Stimulated activated CD8-positive, alpha-beta memory T cell treated with anti-CD3 and anti-CD28 coated beads, Interleukin-4, amount 100 ng/mL, for 4 hours (primary cell): Measurements from ENCODE around the gene CPEB3.
"Not testable (repeated sequence)": the region's sequence is repeated elsewhere in the genome, so short reads cannot be mapped to it uniquely, and the experiment has no call there.

Experiments
- DNase-seq, 2 donors: peaks; one replicate each; pipeline ENCODE4 v3.0.0-alpha.2; 2020; ENCODE audit warnings: low read depth in 2 of 2, low spot score in 1 of 2

Gene CPEB3

DNA sequence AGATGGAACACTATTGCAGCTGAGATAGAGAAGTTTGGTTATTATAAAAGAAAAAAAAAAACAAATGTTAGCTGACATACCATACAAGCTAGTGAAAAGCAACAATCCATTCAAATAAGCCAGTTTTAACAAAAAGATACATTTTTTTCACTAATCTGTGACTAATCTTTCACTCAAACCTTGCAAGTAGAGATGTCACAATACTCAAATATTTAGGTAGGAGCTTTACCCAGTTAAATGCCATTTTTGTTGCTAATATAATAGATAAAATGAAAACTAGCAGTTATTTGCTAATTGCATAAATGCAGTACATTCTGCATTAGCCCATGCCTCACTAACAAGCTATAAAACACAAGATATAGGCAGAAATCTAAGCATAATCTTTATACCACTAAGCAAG lies 243.7 kb downstream of the CPEB3 start:
- DNase-seq: no peak

DNA sequence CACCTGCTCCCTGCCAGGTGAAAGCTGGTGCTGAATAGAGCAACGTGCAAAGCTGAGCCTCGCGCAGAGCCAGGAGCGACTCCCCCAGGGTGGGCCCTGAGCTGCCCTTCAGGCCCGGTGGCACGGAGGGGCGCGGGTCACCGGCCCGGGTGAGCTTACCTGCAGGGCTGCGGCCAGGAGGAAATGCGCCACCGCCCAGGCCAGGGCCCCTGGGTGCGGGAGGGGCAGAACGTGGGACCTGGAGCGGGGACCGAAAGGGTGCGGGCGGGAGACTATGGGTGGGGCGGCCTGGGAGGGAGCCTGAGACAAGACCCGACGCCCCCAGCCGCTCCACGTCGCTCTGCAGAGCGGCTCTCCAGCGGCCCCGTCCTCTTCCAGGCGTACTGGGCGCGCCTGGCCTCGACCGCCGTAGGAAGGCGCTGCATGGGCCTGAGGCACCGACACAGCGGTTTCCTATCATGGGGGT lies 245.2 kb downstream of the CPEB3 start:
- no peak for DNase-seq

DNA sequence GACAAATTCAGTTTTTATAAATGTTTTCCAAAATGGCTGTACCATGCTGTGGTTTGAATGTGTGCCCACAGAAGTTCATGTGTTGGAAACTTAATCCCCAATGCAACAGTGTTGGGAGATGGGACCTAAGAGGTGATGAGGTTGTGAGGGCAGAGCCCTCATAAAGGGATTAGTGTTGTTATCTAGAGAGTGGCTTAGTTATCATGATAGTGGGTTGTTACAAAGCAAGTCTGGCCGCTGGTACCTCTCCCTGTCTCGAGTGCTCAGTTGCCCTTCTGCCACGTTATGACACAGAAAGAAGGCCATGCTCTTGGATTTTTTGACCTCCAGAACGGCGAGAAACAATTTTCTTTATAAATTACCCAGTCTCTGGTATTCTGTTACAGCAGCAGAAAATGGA lies 248.3 kb downstream of the CPEB3 start:
- no peak for DNase-seq

DNA sequence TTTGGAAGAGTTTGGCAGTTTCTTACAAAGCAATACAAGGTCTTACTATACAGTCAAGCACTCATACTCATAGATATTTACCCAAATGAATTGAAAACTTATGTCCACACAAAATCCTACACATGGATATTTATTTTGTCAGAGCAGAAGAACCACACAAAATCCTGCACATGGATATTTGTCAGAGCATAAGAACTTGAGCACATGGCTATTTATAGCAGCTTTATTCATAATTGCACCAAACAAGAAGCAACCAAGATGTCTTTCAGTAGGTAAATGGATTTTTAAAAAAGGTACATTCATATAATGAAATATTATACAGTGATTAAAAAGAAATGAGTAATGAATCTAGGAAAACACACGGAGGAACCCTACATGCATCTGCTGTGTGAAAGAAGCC lies 251.9 kb downstream of the CPEB3 start:
- no peak for DNase-seq

DNA sequence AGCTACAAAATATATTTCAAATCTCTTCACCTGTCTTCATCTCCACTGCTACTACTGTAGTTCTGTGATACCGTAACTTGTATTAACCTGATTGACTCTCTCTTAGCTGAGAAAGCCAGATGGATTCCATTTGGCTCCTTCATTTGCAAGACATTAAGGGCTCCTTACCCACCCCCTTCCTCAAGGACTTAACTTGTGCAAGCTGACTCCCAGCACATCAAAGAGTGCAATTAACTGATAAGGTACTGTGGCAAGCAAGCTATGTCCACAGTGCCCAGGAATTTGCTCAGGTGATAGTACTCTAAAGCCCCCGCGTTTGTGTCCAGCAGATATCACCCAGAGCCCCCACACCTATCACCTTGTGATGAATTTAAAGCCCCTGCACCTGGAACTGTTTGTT lies 257.8 kb downstream of the CPEB3 start:
- not testable (repeated sequence) for DNase-seq

DNA sequence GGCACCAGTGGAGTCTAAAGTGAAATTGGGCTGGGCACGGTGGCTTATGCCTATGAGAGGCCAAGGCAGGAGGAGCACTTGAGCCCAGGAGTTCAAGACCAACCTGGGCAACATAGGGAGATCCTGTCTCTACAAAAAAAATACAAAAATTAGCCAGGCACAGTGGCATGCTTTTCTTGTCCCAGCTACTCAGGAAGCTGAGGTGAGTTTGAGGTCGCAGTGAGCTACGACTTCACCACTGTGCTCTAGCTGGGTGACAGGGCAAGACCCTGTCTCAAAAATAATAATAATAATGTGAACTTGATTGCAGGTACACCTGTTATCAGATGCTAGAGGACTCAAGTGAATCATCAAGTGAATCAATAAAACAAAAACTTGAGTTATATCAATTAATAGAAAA lies 259.3 kb downstream of the CPEB3 start:
- DNase-seq: no peak

DNA sequence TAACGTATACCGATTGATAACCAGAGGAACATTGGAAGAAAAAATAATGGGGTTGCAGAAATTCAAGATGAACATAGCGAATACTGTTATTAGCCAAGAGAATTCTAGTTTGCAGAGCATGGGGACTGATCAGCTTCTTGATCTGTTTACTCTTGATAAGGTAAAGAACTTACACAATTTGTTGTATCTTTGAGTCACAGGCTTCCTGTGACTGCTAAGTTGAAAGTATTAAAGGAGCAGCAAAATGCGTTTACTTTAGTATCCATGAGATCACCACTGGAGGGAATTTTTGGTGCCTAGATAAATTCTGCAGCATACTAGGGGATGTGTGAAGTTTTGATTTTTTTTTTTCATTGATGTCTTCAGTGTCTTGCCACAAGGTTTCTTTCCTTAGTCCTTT lies 263.7 kb downstream of the CPEB3 start:
- no peak for DNase-seq

DNA sequence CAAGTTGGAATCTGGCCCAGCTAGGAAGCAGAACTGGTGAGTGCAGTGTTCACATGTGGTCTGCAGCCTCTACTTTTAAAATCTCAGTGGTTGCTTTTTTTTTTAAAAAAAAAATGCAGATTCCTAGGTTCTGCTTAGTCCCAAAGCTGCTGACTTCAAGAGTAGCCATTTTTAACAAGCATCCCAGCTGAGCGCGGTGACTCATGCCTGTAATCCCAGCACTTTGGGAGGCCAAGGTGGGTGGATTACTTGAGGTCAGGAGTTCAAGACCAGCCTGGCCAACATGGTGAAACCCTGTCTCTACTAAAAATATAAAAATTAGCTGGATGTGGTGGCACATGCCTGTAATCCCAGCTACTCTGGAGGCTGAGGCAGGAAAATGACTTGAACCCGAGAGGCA lies 265.5 kb downstream of the CPEB3 start:
- DNase-seq: not testable (repeated sequence)

DNA sequence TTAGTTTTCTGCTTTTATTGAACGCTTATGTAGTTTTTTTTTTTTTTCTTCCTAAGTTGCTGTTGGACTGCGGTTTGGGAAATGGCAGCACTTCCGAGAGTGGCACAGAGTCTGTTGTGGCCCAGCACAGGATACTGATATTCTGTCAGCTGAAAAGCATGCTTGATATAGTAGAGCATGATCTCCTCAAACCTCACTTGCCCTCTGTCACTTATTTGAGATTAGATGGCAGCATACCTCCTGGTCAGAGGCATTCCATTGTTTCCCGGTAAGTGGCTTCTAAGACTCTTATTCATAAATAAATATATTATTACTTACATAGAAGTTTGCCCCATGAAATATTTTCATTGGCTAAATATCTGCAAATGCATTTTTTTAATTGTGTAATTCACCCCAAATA lies 266.2 kb downstream of the CPEB3 start:
- no peak for DNase-seq

DNA sequence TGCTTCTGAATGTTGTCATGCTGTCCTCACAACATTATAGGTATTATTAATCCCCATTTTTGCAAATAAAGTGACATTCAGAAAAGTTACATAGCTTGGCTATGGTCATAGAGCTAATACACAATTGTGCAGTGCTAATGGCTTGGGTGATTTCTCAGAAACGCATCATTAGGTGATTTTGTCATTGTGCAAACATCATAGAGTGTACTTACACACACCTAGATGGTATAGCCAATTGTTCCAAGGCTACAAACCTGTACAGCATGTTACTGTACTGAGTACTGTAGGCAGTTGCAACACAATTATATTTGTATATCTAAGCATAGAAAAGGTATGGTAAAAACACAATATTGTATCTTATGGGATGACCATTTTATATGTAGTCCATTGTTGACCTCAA lies 276.3 kb downstream of the CPEB3 start:
- DNase-seq: no peak

DNA sequence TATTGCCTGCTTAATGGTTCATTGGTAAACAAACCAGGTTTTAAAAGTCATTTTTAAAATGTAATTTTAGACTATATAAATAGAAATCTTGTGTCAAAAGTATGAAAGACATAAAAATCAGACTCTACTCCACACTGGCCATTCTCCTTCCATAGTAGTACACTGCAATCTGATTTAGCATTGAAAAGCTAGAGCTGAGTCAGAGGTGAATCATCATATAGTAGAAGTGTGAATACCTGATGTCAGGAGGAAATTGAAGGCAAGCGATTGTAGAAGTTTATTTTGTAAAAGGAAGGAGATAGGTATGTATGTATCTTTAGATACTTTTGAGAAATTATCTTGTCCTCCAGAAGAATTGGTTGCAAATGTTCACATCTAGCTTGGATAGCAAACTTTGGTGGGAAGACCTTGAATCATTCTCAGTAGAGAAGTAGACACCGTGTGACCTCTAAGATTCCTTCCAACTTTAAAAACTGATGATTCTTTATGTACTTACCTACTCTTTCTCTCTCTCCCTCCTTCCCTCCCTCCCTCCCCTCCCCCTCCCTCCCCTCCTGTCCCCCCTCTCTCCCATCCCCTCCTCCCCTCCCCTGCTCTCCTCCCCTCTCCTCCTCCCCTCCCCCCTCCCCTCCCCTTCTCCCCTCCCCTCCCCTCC lies 279.2 kb downstream of the CPEB3 start:
- DNase-seq: no peak

DNA sequence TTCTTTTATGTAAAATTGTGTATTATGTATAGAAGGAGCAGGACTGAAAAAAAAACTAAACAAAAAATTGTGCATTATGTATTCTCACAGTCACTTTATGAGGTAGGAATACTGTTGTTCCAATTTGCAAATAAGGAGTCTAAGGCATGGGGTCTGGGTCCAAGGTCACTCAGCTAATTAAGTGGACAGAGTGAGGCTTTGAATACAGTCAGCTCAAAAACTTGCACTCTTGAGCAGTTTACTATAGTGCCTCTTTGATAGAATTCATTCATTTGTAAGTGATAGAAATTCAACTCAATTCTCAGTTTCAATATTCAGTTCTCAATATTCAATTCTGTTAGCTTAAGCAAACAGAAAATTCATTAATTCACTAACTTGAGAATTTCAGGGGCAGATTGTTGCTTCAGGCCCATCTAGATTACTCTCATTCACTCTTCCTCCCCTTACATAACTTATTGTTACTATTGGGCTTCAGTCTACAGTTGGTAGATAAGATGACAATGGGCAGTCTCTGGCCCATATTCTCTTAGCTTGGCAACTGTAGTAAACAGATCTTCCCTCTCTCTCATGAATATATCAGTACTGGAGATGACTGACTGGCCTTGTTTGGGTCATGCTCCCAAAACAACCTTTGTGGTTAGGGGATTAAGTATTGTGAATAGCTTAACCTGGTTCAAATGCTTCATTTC lies 280.7 kb downstream of the CPEB3 start:
- DNase-seq: no peak

DNA sequence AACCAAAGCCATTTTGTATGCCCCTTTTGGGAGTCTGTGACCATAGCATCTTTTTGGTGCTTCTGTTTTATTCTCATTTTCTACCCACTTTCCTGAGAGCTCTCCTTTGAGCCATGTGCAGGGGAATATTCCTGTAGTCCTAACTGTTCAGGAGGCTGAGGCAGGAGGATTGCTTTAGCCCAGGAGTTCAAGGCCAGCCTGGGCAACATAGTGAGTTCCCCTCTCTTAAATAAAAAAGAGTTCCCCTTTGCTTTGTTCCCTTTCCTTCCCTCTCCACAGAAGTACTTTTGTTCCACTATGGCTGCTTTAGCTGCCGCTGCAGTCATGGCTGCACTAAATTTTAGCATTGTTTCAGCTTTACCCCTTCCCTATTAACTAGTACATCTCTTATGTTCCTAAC lies 281.4 kb downstream of the CPEB3 start:
- no peak for DNase-seq

DNA sequence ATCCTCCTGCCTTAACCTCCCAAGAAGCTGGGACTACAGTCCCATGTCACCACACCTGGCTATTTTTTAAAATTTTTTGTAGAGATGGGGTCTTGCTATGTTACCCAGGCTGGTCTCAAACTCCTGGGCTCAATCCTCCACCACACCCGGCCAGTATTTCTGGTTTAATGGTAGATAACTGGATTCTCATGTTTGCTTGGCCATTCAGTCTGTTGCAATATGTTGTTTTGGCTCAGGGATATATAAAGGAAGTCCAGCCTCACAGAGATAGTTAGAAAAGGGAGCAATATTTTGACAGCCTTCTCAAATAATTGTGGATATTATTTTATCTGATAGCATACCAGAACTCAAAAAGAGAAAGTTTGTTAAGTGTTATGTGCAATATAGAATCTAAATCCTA lies 284.9 kb downstream of the CPEB3 start:
- no peak for DNase-seq

DNA sequence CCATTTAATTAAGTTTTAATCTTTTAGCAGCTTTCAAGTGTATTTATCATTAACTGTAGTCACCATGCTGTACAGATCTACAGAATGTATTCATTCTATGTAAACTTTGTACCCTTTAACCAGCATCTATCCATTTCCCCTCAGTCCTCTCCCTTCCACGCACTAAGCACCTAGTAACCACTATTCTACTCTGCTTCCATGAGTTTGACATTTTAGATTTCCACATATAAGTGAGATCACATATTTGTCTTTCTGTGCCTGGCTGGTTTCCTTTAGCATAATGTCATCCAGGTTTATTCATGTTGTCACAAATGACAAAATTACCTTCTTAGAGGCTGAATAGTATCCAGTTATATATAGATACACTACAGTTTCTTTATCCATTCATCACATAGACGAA lies 287.6 kb downstream of the CPEB3 start:
- DNase-seq: no peak

DNA sequence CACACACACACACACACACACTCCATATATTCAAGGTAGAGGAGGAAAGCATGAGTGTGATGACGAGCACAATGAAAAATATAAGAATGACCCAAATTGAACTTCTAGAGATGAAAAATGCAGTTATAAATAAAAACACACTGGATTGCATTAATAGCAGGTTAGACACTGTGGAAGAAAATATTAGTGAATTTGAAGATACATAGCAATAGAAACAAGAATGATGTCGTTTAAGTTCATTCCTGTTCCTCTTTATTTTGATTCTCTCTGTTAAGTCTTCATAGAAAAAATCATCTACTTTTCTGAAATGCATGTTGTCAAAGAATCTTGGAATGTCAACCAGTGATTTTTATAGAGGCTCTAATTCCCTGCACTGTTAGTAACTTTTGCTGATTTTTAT lies 288.9 kb downstream of the CPEB3 start:
- DNase-seq: no peak

DNA sequence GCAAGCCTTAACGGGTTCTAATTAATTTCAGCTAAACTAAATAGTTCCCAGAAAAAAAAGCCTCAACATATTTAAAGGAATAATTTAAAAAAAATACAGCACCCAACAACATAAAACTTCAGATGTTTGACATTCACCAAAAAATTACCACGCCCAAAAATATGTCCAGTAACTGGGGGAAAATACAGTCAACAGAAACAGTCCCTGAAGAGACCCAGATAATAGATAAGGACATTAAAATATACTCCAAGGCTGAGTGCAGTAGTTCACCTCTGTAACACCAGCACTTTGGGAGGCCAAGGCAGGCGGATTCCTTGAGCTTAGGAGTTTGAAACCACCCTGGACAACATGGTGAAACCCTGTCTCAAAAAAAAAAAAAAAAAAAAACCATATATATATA lies 289.3 kb downstream of the CPEB3 start:
- DNase-seq: no peak
